Breast epithelium (tissue), 3 donors: ENCODE data around the gene CLCN7.
A peak's percentile ranks its signal among the peaks of the same experiment; 100 is the strongest.

Source experiments
- CTCF ChIP-seq, 3 donors: fragments of 450-650 bp; IDR thresholded peaks; one replicate each; pipeline ENCODE4 v1.5.1; 2016 to 2017; ENCODE audit warnings: antibody characterized with exemption in 3 of 3, mild to moderate bottlenecking in 3 of 3, moderate library complexity in 3 of 3
- POLR2A ChIP-seq: fragments of 450-650 bp; IDR thresholded peaks from one replicate; pipeline ENCODE4 v1.6.1; 2016; ENCODE audit warnings: antibody characterized with exemption, mild to moderate bottlenecking, moderate library complexity
- POLR2AphosphoS5 ChIP-seq, 3 donors: sonication (generic); formaldehyde crosslinking; IDR thresholded peaks; one replicate each; pipeline ENCODE4 v1.6.1; 2017; ENCODE audit warnings: antibody characterized with exemption in 3 of 3

- TF ChIP-seq POLR2AphosphoS5 (IDR thresholded peaks at IDR 0.05): no peak
- peak in 2 of 3 donors; percentile 40 to 45 for TF ChIP-seq CTCF (IDR thresholded peaks at IDR 0.05)
- no peak for TF ChIP-seq POLR2A
Measured at GRCh38 chr16:1428511-1428910, 46.3 kb downstream of the CLCN7 start.
